Ectodermal cell (in vitro differentiated cells): Measurements from ENCODE around the gene FBXL13.
"Not testable (repeated sequence)": the region's sequence is repeated elsewhere in the genome, so short reads cannot be mapped to it uniquely, and the experiment has no call there.

Experiments
- H3K27ac ChIP-seq: 2 replicates; pipeline ENCODE4 v1.7.0; 2013; ENCODE audit warnings: mild to moderate bottlenecking, low read depth, low read length; ENCODE audit not compliant: insufficient read depth, poor library complexity, severe bottlenecking
- H3K27me3 ChIP-seq: 2 replicates; pipeline ENCODE4 v1.7.0; 2013; ENCODE audit warnings: mild to moderate bottlenecking, low read length; ENCODE audit not compliant: insufficient read depth, control insufficient read depth, poor library complexity, severe bottlenecking
- H3K36me3 ChIP-seq: one replicate; pipeline ENCODE4 v1.7.0; 2013; ENCODE audit warnings: low read length; ENCODE audit not compliant: control insufficient read depth, insufficient read depth
- H3K4me1 ChIP-seq: one replicate; pipeline ENCODE4 v1.7.0; 2013; ENCODE audit warnings: low read length; ENCODE audit not compliant: control insufficient read depth, insufficient read depth
- H3K4me3 ChIP-seq: 2 replicates; pipeline ENCODE4 v1.7.0; 2013; ENCODE audit warnings: low read depth, low read length, control low read depth; ENCODE audit not compliant: insufficient read depth
- H3K9me3 ChIP-seq: 2 replicates; pipeline ENCODE4 v1.7.0; 2013; ENCODE audit warnings: mild to moderate bottlenecking, low read length, moderate library complexity; ENCODE audit not compliant: control insufficient read depth
- WGBS, 2 experiments: methylation state at CpG; one replicate each; pipeline ENCODE4 v1.1.7; 2013; ENCODE audit warnings: missing lambda C conversion rate in 2 of 2; 5-methylcytosine and 5-hydroxymethylcytosine counted together

Gene FBXL13

DNA sequence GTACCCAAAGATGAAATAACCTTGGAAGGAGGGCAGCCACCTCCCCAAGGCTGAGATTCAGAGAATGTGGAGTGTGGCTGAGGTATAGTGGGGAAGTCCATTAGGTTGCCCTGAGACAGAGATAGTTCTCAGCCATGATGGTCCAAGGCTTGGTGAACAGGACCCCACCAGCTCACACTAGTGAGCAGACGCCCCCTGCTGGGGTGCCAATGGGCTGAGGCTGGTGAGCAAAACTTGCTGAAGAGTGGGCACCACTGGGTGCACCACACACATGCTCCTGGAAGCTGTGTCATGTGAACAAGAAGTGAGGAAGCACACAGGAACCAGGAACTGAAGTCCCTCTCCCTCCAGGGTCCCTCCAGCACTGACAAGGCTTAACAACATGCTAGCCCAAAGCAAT lies 8.9 kb downstream of the FBXL13 start:
- no peak overlapping the region for H3K27ac ChIP-seq
- WGBS, 2 experiments = 13 to 26% methylated on average over 1 of the region's 1 CpG
- no peaks in the 10 kb centered on the region for H3K27me3 ChIP-seq
- H3K4me3 ChIP-seq = no peak overlapping the region
- no peaks in the 10 kb centered on the region for H3K36me3 ChIP-seq
- H3K9me3 ChIP-seq = no peaks in the 10 kb centered on the region
- H3K4me1 ChIP-seq = no peaks in the 10 kb centered on the region

DNA sequence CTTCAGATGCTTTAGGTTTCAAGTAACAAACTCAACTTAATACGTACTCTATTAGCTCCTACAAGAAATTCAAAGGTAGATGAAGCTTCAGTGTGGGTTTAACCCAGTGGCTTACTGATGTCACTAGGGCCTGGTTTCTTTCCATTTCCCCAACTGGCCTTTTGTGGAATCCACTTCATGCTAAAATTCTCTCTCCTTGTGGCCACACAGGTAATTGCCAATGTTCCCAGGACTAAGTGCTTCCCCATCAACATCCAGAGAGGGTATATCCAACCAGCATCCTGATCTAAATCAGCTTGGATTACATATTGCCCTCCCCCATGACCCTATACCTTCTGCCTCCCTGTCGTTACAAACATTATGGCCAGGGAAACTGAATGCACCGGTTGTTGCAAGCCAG lies 10.7 kb downstream of the FBXL13 start:
- WGBS, 2 experiments = 85 to 94% methylated on average over 3 of the region's 3 CpGs
- no peaks in the 10 kb centered on the region for H3K9me3 ChIP-seq

DNA sequence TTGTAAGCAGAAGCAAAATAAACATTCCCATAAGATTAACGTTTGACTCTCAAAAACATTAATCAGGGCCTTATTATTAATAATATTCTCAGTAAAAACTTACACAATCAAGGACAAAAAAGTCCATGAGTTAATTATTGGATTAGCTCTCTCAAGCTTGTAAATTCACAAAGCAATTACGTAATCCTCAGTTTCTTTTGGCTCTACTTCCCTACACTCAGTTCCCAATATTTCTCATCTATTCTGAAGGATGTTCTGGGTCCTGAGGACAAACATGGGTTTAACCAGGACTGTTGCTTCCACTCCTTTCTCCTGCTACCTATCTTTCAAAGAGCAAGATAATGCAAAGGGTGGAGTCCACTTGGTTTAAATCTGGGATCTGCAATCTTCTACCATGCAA lies 15.1 kb downstream of the FBXL13 start:
- H3K27me3 ChIP-seq = no peaks in the 10 kb centered on the region
- no peaks in the 10 kb centered on the region for H3K9me3 ChIP-seq
- H3K36me3 ChIP-seq = no peaks in the 10 kb centered on the region
- no peaks in the 10 kb centered on the region for H3K4me1 ChIP-seq
- no peak overlapping the region for H3K27ac ChIP-seq
- no peak overlapping the region for H3K4me3 ChIP-seq
- 85 to 89% methylated on average over 2 of the region's 2 CpGs for WGBS, 2 experiments

More for the DNA sequence above, 10.7 kb downstream of the FBXL13 start:
- H3K27ac ChIP-seq = no peak overlapping the region
- no peaks in the 10 kb centered on the region for H3K36me3 ChIP-seq
- no peaks in the 10 kb centered on the region for H3K4me1 ChIP-seq
- no peaks in the 10 kb centered on the region for H3K27me3 ChIP-seq
- H3K4me3 ChIP-seq = no peak overlapping the region

DNA sequence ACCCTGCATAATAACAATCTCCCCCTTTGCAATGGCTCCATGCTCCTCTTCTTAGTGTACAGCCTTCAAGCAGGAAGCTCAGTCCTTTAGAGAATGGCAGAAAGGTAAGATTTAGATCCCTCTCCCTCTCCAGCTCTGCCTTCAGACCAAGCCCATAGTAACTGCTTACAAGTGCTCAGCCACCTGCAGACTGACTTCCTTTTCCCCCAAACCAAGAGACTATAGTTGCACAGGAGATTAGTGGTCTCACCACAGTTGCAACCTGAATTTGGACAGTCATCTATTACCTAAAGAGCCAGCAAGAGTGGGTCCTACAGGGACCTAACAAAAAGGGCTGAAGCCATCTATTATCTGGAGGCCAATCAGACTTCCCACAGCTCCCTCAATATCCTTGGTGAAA lies 16.5 kb downstream of the FBXL13 start:
- H3K4me3 ChIP-seq = no peak overlapping the region
- H3K4me1 ChIP-seq = no peaks in the 10 kb centered on the region
- no peaks in the 10 kb centered on the region for H3K9me3 ChIP-seq
- no peaks in the 10 kb centered on the region for H3K36me3 ChIP-seq
- H3K27ac ChIP-seq = no peak overlapping the region
- no peaks in the 10 kb centered on the region for H3K27me3 ChIP-seq

DNA sequence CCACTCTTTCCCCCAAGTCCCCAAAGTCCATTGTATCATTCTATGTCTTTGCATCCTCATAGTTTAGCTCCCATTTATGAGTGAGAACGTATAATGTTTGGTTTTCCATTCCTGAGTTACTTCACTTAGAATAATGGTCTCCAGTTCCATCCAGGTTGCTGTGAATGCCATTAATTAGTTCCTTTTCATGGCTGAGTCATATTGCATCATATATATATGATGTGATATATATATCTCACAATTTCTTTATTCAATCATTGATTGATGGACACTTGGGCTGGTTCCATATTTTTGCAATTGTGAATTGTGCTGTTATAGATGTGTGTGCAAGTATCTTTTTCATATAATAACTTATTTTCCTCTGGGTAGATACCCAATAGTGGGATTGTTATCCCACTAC lies 18.6 kb downstream of the FBXL13 start:
- not testable (repeated sequence) for H3K4me1 ChIP-seq, H3K27ac ChIP-seq, H3K36me3 ChIP-seq, H3K4me3 ChIP-seq, H3K9me3 ChIP-seq, H3K27me3 ChIP-seq
- 100% methylated on average over 1 of the region's 1 CpG for WGBS, 2 experiments

DNA sequence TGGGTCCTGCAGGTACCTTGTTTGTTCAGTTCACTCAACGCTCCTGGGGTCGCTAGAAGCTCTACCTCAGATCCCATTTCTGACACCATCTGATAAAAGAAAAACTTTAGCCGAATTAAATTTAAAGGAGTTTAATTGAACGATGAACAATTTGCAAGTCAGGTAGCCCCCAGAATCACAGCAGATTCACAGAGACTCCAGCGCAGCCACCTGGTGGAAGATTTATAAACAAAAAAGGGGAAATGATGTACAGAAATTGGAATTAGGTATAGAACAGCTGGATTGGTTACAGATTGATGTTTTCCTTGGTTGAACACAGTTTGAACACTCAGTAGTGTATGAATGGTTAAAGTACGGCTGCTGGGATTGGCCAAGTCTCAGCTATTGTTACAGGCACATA lies 23.1 kb downstream of the FBXL13 start:
- H3K27me3 ChIP-seq = no peaks in the 10 kb centered on the region
- WGBS, 2 experiments = 90 to 94% methylated on average over 6 of the region's 6 CpGs
- peaks cover 16% of the 10 kb centered on the region for H3K36me3 ChIP-seq
- H3K4me3 ChIP-seq = no peak overlapping the region
- peaks cover 3% of the 10 kb centered on the region for H3K9me3 ChIP-seq
- no peak overlapping the region for H3K27ac ChIP-seq
- no peaks in the 10 kb centered on the region for H3K4me1 ChIP-seq

DNA sequence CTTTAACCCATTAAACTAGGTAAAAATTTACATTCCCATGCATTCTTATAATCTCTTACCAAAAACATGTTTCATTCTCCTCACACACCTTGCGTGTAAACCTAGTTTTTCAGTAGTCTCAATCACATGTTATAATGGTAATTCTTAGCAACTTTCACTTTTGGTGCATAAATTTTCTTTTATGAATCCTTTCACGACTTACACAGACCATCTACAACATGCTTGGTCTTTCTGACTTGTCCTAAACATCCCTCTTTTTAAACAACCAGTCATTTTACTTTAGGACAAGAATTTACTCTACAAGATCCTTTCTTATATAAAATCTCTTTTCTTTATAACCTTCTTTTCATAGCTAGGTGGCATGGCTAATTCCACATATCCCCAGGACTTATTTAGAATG lies 25.8 kb downstream of the FBXL13 start:
- Histone ChIP-seq H3K27ac (no peak overlapping the region), H3K27me3 (no peaks in the 10 kb centered on the region), H3K4me3 (no peak overlapping the region), H3K4me1 (no peaks in the 10 kb centered on the region), H3K9me3 (peaks cover 3% of the 10 kb centered on the region), H3K36me3 (peaks cover 16% of the 10 kb centered on the region)
- 83 to 89% methylated on average over 2 of the region's 2 CpGs for WGBS, 2 experiments

DNA sequence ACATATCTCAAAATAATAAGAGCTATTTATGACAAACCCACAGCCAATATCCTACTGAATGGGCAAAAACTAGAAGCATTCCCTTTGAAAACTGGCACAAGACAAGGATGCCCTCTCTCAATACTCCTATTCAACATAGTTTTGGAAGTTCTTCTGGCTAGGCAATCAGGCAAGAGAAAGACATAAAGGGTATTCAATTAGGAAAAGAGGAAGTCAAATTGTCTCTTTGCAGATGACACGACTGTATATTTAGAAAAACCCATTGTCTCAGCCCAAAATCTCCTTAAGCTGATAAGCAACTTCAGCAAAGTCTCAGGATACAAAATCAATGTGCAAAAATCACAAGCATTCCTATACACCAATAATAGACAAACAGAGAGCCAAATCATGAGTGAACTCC lies 32.8 kb downstream of the FBXL13 start:
- H3K27me3 ChIP-seq, H3K9me3 ChIP-seq, H3K36me3 ChIP-seq, H3K4me1 ChIP-seq, H3K4me3 ChIP-seq, H3K27ac ChIP-seq: not testable (repeated sequence)
- 89 to 100% methylated on average over 1 of the region's 1 CpG for WGBS, 2 experiments

DNA sequence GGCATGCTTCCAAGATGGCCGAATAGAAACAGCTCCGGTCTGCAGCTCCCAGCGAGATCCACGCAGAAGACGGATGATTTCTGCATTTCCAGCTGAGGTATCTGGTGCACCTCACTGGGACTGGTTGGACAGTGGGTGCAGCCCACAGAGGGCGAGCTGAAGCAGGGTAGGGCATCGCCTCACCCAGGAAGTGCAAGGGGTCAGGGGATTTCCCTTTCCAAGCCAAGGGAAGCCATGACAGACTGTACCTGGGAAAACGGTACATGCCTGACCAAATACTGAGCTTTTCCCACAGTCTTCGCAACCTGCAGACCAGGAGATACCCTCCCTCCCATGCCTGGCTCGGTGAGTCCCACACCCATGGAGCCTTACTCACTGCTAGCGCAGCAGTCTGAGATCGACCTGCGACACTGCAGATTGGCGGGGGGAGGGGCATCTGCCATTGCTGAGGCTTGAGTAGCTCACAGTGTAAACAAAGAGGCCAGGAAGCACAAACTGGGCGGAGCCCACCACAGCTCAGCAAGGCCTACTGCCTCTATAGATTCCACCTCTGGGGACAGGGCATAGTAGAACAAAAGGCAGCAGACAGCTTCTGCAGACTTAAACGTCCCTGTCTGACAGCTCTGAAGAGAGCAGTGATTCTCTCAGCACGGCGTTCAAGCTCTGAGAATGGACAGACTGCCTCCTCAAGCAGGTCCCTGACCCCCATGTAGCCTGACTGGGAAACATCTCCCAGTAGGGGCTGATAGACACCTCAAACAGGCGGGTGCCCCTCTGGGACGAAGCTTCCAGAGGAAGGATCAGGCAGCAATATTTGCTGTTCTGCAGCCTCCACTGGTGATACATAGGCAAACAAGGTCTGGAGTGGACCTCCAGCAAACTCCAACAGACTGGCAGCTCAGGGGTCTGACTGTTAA lies 36.5 kb downstream of the FBXL13 start:
- not testable (repeated sequence) for H3K27ac ChIP-seq, H3K27me3 ChIP-seq, H3K4me3 ChIP-seq

DNA sequence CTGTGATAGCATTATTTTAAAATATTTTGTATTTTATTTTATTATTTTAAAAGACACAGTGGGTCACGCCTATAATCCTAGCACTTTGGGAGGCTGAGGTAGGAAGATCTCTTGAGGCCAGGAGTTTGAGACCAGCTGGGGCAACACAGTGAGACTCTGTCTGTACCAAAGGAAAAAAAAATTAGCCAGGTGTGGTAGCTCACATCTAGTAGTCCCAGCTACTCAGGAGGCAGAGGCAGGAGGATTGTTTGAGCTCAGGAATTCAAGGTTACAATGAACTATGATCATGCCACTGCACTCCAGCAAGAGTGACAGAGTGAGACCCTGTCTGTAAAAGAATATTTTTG lies 37.1 kb downstream of the FBXL13 start:
- Histone ChIP-seq H3K9me3 (no peaks in the 10 kb centered on the region), H3K36me3 (no peaks in the 10 kb centered on the region), H3K27me3 (no peaks in the 10 kb centered on the region), H3K27ac (no peak overlapping the region), H3K4me3 (no peak overlapping the region), H3K4me1 (no peaks in the 10 kb centered on the region)
- WGBS, 2 experiments = 90 to 96% methylated on average over 1 of the region's 1 CpG

More for the DNA sequence above, 36.5 kb downstream of the FBXL13 start:
- not testable (repeated sequence) for H3K9me3 ChIP-seq, H3K36me3 ChIP-seq, H3K4me1 ChIP-seq
- whole genome bisulfite sequencing, 2 experiments = 71 to 75% methylated on average over 20 of the region's 20 CpGs

DNA sequence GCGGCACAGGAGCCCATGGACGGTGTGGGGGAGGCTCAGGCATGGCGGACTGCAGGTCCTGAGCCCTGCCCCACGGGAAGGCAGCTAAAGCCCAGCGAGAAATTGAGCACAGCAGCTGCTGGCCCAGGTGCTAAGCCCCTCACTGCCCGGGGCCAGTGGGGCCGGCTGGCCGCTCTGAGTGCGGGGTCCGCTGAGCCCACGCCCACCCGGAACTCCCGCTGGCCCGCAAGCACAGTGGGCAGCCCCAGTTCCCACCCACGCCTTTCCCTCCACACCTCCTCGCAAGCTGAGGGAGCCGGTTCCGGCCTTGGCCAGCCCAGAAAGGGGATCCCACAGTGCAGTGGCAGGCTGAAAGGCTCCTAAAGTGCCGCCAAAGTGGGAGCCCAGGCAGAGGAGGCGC lies 40.3 kb downstream of the FBXL13 start:
- not testable (repeated sequence) for H3K4me1 ChIP-seq, H3K36me3 ChIP-seq, H3K27ac ChIP-seq, H3K9me3 ChIP-seq, H3K27me3 ChIP-seq, H3K4me3 ChIP-seq
- 95% methylated on average over 20 of the region's 20 CpGs for WGBS, 2 experiments
